GM18526 (cell line): ENCODE data around the gene PSMB4.

Experiments used
- POLR2A ChIP-seq: IDR thresholded peaks from 3 replicates; pipeline ENCODE4 v1.6.1; 2011; ENCODE audit not compliant: insufficient read length; ENCODE audit errors: extremely low read depth

The PSMB4 gene

GRCh38 chr1:151372058-151372934, 27.1 kb upstream of the PSMB4 start, which contains the start of gene SELENBP1:
Gene SELENBP1, minus strand, starts transcription at chr1:151372705. Its CDS starts 64 bp downstream, at chr1:151372641.
- TF ChIP-seq POLR2A = no peak

- TF ChIP-seq POLR2A = no peak
Observed at GRCh38 chr1:151373196-151373595, 26.2 kb upstream of the PSMB4 start.

DNA sequence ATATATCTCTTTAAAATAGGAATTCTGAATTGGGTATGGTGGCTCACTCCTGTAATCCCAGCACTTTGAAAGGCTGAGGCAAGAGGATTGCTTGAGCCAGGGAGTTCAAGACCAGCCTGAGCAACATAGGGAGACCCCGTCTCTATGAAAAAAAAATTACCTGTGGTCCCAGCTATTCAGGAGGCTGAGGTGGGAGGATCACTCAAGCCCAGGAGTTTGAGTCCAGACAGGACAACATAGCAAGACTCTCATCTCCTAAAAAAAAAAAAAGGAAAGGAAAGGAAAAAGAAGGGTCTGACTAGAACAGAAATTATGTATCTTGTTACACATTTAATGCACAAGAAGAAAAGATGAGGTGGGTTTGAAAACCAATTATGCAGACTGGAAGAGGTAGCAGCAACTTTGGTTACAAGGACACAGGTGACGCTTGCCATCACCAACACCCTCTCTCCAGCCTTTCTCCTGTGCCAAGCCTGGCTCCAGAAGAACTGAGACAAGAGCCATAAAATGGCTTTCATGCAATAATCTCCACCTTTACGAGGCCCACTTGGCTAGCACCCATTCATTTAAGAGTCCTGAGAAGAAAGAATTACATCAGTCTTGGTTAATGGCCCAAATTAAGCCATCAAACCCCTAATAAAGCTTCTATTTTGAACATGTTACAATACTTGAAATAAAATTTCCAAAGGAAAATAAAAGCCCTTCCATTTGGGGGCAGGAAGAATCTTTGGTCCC, 22.1 kb upstream of the PSMB4 start:
- no peak for TF ChIP-seq POLR2A

GRCh38 chr1:151384584-151384983, 14.8 kb upstream of the PSMB4 start:
- TF ChIP-seq POLR2A = no peak

DNA sequence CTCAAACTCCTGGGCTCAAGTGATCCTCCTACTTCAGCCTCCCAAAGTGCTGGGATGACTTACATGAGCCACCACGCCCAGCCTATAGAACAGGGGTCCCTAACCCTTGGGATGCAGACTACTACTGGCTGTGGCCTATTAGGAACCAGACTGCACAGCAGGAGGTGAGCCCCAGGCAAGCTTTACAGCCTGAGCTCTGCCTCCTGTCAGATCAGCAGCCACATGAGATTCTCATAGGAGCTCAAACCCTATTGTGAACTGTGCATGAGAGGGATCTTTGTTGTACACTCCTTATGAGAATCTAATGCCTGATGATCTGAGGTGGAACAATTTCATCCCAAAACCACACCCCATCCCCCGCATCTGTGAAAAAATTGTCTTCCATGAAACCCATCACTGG, 13.4 kb upstream of the PSMB4 start:
- TF ChIP-seq POLR2A = no peak

DNA sequence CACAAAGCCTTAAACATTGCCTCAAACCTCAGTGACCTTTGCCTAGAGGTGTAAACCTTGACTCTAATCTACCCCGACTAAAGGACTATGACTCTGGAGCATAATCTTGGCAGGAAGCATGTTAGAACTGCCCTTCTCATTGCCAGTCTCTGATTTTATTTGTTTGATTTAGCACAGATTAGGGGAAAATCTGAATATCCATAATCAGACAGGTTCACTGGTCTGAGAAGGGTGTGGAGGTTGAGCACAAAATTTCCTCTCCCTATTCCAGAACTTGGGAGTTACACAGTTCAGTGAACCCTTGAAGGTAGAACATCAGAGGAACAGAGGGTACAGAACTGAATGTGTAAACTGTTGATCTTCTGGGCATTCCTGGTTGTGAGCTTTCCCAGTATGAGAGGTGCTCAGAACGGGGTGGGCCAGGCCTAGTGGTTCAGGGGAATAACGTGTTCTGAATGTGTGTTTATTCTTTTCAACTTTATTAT, 8.3 kb upstream of the PSMB4 start:
- no peak for TF ChIP-seq POLR2A

GRCh38 chr1:151393583-151393982, 5.8 kb upstream of the PSMB4 start:
- no peak for TF ChIP-seq POLR2A

- TF ChIP-seq POLR2A = no peak
Observed at GRCh38 chr1:151401125-151401788, 1.9 kb downstream of the PSMB4 start.

GRCh38 chr1:151401860-151402259, 2.5 kb downstream of the PSMB4 start:
- no peak for TF ChIP-seq POLR2A

GRCh38 chr1:151402764-151403163, 3.4 kb downstream of the PSMB4 start:
- TF ChIP-seq POLR2A = no peak

DNA sequence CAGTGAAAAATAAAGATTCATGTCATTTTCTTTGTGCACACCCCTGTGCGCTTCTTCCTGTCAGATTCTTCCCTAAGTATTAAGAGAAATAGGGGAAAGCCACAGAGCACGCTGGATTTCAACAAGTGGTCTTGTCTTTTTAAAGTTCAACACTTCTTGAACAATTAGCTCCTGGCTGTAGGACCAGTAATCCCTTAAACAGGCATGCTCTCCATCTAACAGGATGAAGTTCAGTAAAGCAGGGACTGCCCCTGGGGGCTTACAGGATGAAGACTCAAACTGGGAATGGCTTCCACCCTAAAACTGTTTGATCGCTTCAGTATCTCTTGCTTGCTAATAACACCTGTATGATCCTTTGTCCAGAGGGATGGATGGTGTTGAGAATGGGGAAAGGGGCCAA, 4.2 kb downstream of the PSMB4 start:
- TF ChIP-seq POLR2A = no peak

GRCh38 chr1:151405187-151405951, 6.0 kb downstream of the PSMB4 start:
- TF ChIP-seq POLR2A = no peak

DNA sequence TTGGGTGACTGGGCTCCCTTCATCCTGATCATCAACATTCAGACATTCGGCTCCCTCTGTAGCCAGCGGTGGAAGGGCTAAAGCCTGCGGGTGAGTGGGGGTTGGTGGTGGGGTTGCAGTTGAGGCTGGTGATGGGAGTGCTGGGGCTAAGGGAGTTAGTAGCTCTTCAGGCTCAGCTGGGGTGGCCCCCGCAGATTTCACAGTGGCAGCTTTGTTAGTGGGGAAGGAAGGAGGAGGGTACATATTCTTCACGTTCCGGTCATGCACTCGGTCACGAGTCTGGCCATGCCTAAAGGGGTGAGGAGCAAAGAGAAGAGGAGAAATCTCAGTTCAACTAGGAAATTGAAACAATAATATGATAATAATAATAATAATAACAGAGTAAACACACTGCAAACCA, 6.8 kb downstream of the PSMB4 start:
- no peak for TF ChIP-seq POLR2A

DNA sequence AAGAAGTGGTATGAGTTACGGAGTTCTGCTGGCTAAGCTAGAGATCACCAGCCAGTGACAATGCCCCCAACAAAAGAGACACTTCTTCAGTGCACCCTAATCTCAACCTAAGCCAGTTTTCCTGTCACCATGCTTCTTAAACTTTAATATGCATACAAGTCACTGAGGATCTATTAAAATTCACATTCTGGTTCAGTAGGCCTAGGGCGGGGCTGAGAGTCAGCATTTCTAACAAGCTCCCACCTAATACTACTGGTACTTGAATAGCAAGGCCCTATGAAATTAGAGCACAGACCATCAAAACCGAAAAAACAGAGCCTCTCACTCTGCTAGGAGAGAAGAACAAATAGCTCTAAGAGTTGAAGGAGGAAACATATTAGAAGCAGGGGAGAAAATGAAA, 7.9 kb downstream of the PSMB4 start:
- no peak for TF ChIP-seq POLR2A

DNA sequence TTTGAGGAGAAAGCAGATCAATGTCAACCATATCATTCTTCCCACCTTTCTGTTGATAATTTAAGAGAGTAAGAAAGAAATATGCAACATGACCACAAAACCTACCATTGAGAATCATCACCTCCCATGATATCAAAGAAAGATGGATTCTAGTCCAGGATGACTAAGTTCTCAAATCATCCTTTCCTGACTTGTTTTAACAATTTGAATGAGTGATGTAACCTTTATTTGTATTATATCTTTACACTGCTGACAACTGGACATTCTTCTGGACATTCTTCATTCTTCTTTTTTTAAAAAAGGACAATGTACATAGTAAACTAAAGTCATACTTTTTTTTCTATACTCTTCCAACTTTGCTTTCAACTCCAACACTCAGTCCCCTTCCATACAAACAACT, 9.5 kb downstream of the PSMB4 start:
- TF ChIP-seq POLR2A = no peak
